Fibroblast of lung (primary cell): ENCODE measurements around the gene SH2D5. TPM values are rescaled to one million over a fixed set of nuclear protein-coding genes. Genes with fewer than 3 reads are reported as not detected.

Experiments used
- DNase-seq, 2 donors: peaks; one replicate each; pipeline versions ENCODE4 v3.0.0 to v3.0.0-alpha.2; 2010; ENCODE audit warnings: low read depth in 2 of 2
- H2AFZ ChIP-seq: 2 replicates; pipeline ENCODE4 v1.5.1; 2012; ENCODE audit warnings: low read length, control low read depth, inconsistent platforms
- H3K27ac ChIP-seq: 2 replicates; pipeline ENCODE4 v1.5.1; 2011; ENCODE audit warnings: low read length, control low read depth; ENCODE audit not compliant: insufficient read depth
- H3K27me3 ChIP-seq: 2 replicates; pipeline ENCODE4 v1.5.1; 2011; ENCODE audit warnings: mild to moderate bottlenecking, low read length; ENCODE audit not compliant: control insufficient read depth, insufficient read depth
- H3K36me3 ChIP-seq: 2 replicates; pipeline ENCODE4 v1.5.1; 2011; ENCODE audit warnings: low read length; ENCODE audit not compliant: control insufficient read depth, insufficient read depth
- H3K4me1 ChIP-seq: 2 replicates; pipeline ENCODE4 v1.5.1; 2011; ENCODE audit warnings: low read length; ENCODE audit not compliant: control insufficient read depth, insufficient read depth; ENCODE audit errors: extremely low read depth
- H3K4me2 ChIP-seq: 2 replicates; pipeline ENCODE4 v1.5.1; 2011; ENCODE audit warnings: low read length, control low read depth; ENCODE audit not compliant: insufficient read depth; ENCODE audit errors: extremely low read depth
- H3K4me3 ChIP-seq, 4 experiments: fragments of 200-600 bp in 1 of 4; sonication (generic) in 1 of 4; replicated peaks in 1 of 4; 2 replicates each; pipeline ENCODE4 v1.5.1; 2011 to 2016; ENCODE audit warnings: low read length in 4 of 4, low read depth in 3 of 4, mild to moderate bottlenecking in 3 of 4, control low read depth in 2 of 4, inconsistent platforms in 1 of 4, mixed read lengths in 1 of 4; ENCODE audit not compliant: insufficient read depth in 1 of 4; ENCODE audit errors: control extremely low read depth in 1 of 4
- H3K79me2 ChIP-seq: 2 replicates; pipeline ENCODE4 v1.5.1; 2012; ENCODE audit warnings: mild to moderate bottlenecking, low read length, inconsistent platforms; ENCODE audit not compliant: control insufficient read depth, insufficient read depth
- H3K9ac ChIP-seq: 2 replicates; pipeline ENCODE4 v1.5.1; 2011; ENCODE audit warnings: mild to moderate bottlenecking, low read length, control low read depth; ENCODE audit not compliant: insufficient read depth
- H3K9me3 ChIP-seq: 2 replicates; pipeline ENCODE4 v1.5.1; 2012; ENCODE audit warnings: low read depth, low read length; ENCODE audit not compliant: control insufficient read depth, insufficient read depth
- H4K20me1 ChIP-seq: 2 replicates; pipeline ENCODE4 v1.5.1; 2011; ENCODE audit warnings: low read length; ENCODE audit not compliant: control insufficient read depth, insufficient read depth; ENCODE audit errors: extremely low read depth
- EZH2 ChIP-seq: IDR thresholded peaks from 2 replicates; pipeline ENCODE4 v1.5.1; 2012; ENCODE audit warnings: low read length, control low read depth, mild to moderate bottlenecking; ENCODE audit errors: missing control alignments
- polyA plus RNA-seq, 2 donors: library from polyadenylated mRNA; depleted of rRNA in 1 of 2; stranded (reverse) in 1 of 2; unstranded in 1 of 2; fragments of >200 nt; gene quantifications; 2 replicates each; pipeline ENCODE4 v1.2.1, GENCODE V29; 2011 to 2012; ENCODE audit warnings: missing spikeins in 1 of 2
- total RNA-seq: library from RNA; depleted of rRNA; stranded (reverse); fragments of >200 nt; gene quantifications from 2 replicates; pipeline ENCODE4 v1.2.1, GENCODE V29; 2014
- TF ChIP-seq, protein P1 (sequence below), 2 donors: IDR thresholded peaks in 1 of 2; conservative IDR thresholded peaks in 1 of 2; 1 replicate in 1 of 2; 2 replicates in 1 of 2; pipeline ENCODE4 v1.5.1; 2011 to 2012; ENCODE audit warnings: low read length in 2 of 2, control low read depth in 1 of 2, inconsistent platforms in 1 of 2, low read depth in 1 of 2, mild to moderate bottlenecking in 1 of 2

The SH2D5 gene
- total and polyA plus RNA-seq, 2 donors (not counting 1 experiment from before 2014, with no cell fraction given), result 3.6 to 5.0 TPM

DNA sequence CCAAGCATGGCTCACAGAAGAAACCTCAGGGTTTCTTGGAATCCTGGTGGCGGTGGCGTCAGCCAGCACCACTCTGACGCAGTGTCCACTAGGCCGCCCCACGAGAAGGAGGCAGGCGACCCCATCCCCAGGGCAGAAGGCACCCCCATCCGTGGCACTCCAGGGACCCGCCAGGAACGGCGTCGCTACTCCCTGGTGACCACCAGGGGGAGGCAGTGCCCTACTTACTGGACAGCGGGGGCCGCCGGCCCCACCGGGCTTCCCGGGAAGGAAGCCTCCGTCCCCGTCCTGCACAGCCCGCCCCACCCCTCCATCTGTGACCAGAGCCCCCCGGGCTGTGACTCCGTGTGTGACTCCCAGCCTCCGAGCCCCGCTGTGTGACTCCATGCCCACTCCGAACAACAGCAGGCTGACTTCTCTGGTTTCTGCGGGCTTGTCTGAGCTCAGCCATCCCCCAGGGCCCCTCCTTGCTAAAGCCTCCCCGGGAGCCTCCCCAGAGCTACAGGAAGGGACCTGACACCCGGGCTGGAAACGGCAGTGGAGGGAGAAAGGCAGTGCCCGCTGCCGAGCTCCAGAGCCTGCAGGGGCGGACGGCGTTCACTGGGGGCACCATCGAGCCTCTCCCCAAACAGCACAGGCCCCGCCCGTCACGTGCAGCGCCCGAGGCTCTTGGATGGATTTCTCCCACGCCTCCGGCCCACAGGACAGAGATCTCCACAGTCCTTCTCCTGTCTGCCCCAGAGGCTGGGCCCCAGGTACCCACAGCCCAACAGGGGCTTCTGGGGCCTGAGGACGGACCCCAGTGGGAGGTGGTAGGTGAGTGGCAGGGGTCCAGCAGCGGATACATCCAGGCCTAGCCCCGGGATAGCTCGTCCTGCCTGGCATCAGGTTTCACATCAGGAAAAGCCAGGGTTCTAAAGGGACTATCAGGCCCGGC lies 35.8 kb downstream of the SH2D5 start:
- H3K36me3 ChIP-seq, result no peaks in the 10 kb centered on the region

DNA sequence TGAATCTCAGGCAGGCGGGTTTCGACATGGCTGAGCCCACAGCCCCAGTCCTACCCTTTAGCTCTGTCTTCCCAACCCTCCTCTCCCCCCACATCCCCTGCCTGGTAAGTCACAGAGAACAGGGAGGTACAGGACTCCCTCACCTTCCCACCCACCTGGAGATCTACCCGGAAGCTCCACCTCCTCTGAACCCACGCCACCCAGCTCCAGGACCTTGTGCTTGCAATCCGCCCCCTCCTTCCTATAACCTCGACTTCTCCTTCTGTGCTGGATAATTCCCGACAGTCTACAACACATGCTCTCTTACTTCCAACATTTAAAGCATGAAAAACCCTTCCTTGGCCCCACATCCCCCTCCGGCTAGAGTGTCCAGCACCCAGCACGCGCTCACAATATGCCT lies 37.0 kb downstream of the SH2D5 start:
- H3K27me3 ChIP-seq, result no peaks in the 10 kb centered on the region
- TF ChIP-seq, protein P1, sequence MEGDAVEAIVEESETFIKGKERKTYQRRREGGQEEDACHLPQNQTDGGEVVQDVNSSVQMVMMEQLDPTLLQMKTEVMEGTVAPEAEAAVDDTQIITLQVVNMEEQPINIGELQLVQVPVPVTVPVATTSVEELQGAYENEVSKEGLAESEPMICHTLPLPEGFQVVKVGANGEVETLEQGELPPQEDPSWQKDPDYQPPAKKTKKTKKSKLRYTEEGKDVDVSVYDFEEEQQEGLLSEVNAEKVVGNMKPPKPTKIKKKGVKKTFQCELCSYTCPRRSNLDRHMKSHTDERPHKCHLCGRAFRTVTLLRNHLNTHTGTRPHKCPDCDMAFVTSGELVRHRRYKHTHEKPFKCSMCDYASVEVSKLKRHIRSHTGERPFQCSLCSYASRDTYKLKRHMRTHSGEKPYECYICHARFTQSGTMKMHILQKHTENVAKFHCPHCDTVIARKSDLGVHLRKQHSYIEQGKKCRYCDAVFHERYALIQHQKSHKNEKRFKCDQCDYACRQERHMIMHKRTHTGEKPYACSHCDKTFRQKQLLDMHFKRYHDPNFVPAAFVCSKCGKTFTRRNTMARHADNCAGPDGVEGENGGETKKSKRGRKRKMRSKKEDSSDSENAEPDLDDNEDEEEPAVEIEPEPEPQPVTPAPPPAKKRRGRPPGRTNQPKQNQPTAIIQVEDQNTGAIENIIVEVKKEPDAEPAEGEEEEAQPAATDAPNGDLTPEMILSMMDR (conservative IDR thresholded peaks at IDR 0.05 in 1 of 2, IDR thresholded peaks at IDR 0.05 in 1 of 2; ENCODE audit: low read depth in 1 of 2, low read length in 2 of 2), result no peak
- TF ChIP-seq EZH2, result no peak
- no peak overlapping the region for H3K9ac ChIP-seq
- no peak overlapping the region for H3K4me3 ChIP-seq
- H3K4me1 ChIP-seq, result peaks cover 17% of the 10 kb centered on the region
- H3K27ac ChIP-seq, result no peak overlapping the region
- H2AFZ ChIP-seq, result no peak overlapping the region
- no peaks in the 10 kb centered on the region for H4K20me1 ChIP-seq
- H3K36me3 ChIP-seq, result no peaks in the 10 kb centered on the region
- no peak for DNase-seq
- H3K9me3 ChIP-seq, result no peaks in the 10 kb centered on the region
- H3K79me2 ChIP-seq, result no peaks in the 10 kb centered on the region
- H3K4me2 ChIP-seq, result no peak overlapping the region

More for the DNA sequence above, 35.8 kb downstream of the SH2D5 start:
- H4K20me1 ChIP-seq, result no peaks in the 10 kb centered on the region
- peak overlapping the region; percentile 89 for H2AFZ ChIP-seq
- peak; percentile 88 to 94 for DNase-seq
- peak overlapping the region; percentile 83 for H3K9ac ChIP-seq
- H3K4me3 ChIP-seq, result peak overlapping the region; percentile 44 to 61 (median 54)
- TF ChIP-seq, protein P1 (conservative IDR thresholded peaks at IDR 0.05 in 1 of 2, IDR thresholded peaks at IDR 0.05 in 1 of 2; ENCODE audit: low read depth in 1 of 2, low read length in 2 of 2), result peak; percentile 66 to 79
- TF ChIP-seq EZH2, result no peak
- H3K4me2 ChIP-seq, result peak overlapping the region; percentile 59
- H3K4me1 ChIP-seq, result peaks cover 17% of the 10 kb centered on the region
- peak overlapping the region; percentile 88 for H3K27ac ChIP-seq
- no peaks in the 10 kb centered on the region for H3K27me3 ChIP-seq
- no peaks in the 10 kb centered on the region for H3K9me3 ChIP-seq
- no peaks in the 10 kb centered on the region for H3K79me2 ChIP-seq

DNA sequence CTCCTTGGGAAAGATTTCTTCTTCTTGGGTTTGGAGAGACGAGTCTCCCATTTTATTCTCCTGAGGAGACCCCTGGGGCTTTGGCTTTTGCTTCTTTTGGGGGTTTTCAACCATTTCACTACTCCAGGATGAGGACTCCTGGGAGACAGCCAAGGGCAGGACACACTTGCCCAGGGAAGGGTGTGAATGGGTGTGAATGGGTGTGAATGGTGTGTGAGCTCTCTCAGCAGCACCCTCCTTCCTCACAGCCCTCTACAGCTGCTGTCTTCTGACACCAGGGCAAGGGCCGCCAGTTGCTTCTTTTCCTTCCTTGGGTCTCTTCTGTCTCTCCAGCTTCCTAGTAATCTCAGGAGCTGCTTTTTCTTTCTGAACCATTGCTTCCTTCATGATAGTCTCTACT lies 38.9 kb downstream of the SH2D5 start:
- H4K20me1 ChIP-seq, result no peaks in the 10 kb centered on the region
- TF ChIP-seq, protein P1 (conservative IDR thresholded peaks at IDR 0.05 in 1 of 2, IDR thresholded peaks at IDR 0.05 in 1 of 2; ENCODE audit: low read depth in 1 of 2, low read length in 2 of 2), result no peak
- TF ChIP-seq EZH2, result no peak
- H3K4me3 ChIP-seq, result no peak overlapping the region
- H3K79me2 ChIP-seq, result no peaks in the 10 kb centered on the region
- H3K4me2 ChIP-seq, result no peak overlapping the region
- H2AFZ ChIP-seq, result no peak overlapping the region
- H3K9me3 ChIP-seq, result no peaks in the 10 kb centered on the region
- H3K4me1 ChIP-seq, result peaks cover 16% of the 10 kb centered on the region
- no peaks in the 10 kb centered on the region for H3K36me3 ChIP-seq
- no peak for DNase-seq
- H3K27me3 ChIP-seq, result no peaks in the 10 kb centered on the region
- H3K27ac ChIP-seq, result no peak overlapping the region
- no peak overlapping the region for H3K9ac ChIP-seq
